H9 (cell line): ENCODE measurements around the gene HOXB8. TPM values are rescaled to one million over a fixed set of nuclear protein-coding genes. Genes with fewer than 3 reads are reported as not detected.

ENCODE experiments used
- DNase-seq: peaks from one replicate; pipeline ENCODE4 v3.0.0-alpha.2; 2017
- H2AFZ ChIP-seq: one replicate; pipeline ENCODE4 v1.6.1; 2013; ENCODE audit warnings: mild to moderate bottlenecking, low read length, control low read depth, moderate library complexity
- H2AK5ac ChIP-seq: 2 replicates; pipeline ENCODE4 v1.6.1; 2013; ENCODE audit warnings: low read length, control low read depth, mixed read lengths; ENCODE audit not compliant: insufficient read length
- H2BK120ac ChIP-seq: one replicate; pipeline ENCODE4 v1.6.1; 2013; ENCODE audit warnings: low read depth, mild to moderate bottlenecking, low read length, control low read depth, inconsistent platforms; ENCODE audit not compliant: poor library complexity, severe bottlenecking
- H2BK12ac ChIP-seq: 2 replicates; pipeline ENCODE4 v1.6.1; 2013; ENCODE audit warnings: low read length, control low read depth, mixed read lengths, low read depth; ENCODE audit not compliant: insufficient read length
- H2BK15ac ChIP-seq: 2 replicates; pipeline ENCODE4 v1.6.1; 2013; ENCODE audit warnings: low read depth, low read length, control low read depth
- H2BK20ac ChIP-seq: one replicate; pipeline ENCODE4 v1.6.1; 2013; ENCODE audit warnings: low read depth, mild to moderate bottlenecking, low read length, control low read depth, inconsistent platforms; ENCODE audit not compliant: poor library complexity, severe bottlenecking
- H2BK5ac ChIP-seq: 2 replicates; pipeline ENCODE4 v1.6.1; 2013; ENCODE audit warnings: low read length, control low read depth, mixed read lengths; ENCODE audit not compliant: insufficient read length
- H3K14ac ChIP-seq: 2 replicates; pipeline ENCODE4 v1.6.1; 2013; ENCODE audit warnings: low read length, control low read depth; ENCODE audit not compliant: insufficient read depth
- H3K18ac ChIP-seq: 2 replicates; pipeline ENCODE4 v1.6.1; 2013; ENCODE audit warnings: low read depth, mild to moderate bottlenecking, mixed read lengths, low read length, control low read depth; ENCODE audit not compliant: insufficient read length
- H3K23ac ChIP-seq: 2 replicates; pipeline ENCODE4 v1.6.1; 2013; ENCODE audit warnings: low read length, control low read depth, mixed read lengths, low read depth; ENCODE audit not compliant: insufficient read length
- H3K23me2 ChIP-seq: 2 replicates; pipeline ENCODE4 v1.6.1; 2013; ENCODE audit warnings: low read depth, mild to moderate bottlenecking, mixed read lengths, low read length, control low read depth; ENCODE audit not compliant: insufficient read length, poor library complexity, severe bottlenecking
- H3K27ac ChIP-seq: 2 replicates; pipeline ENCODE4 v1.5.1; 2013; ENCODE audit warnings: low read length, control low read depth, mixed read lengths, low read depth; ENCODE audit not compliant: insufficient read length
- H3K27me3 ChIP-seq: 2 replicates; pipeline ENCODE4 v1.6.1; 2013; ENCODE audit warnings: low read length, control low read depth, inconsistent platforms; ENCODE audit not compliant: insufficient read depth
- H3K4ac ChIP-seq: 2 replicates; pipeline ENCODE4 v1.6.1; 2013; ENCODE audit warnings: low read depth, mild to moderate bottlenecking, control low read depth, inconsistent platforms, low read length, moderate library complexity
- H3K4me1 ChIP-seq: 2 replicates; pipeline ENCODE4 v1.6.1; 2013; ENCODE audit warnings: low read length, control low read depth, inconsistent platforms; ENCODE audit not compliant: insufficient read depth
- H3K4me2 ChIP-seq: 2 replicates; pipeline ENCODE4 v1.6.1; 2013; ENCODE audit warnings: low read length, control low read depth, mixed read lengths; ENCODE audit not compliant: insufficient read length, insufficient read depth
- H3K56ac ChIP-seq: 2 replicates; pipeline ENCODE4 v1.6.1; 2013; ENCODE audit warnings: low read depth, mild to moderate bottlenecking, mixed read lengths, low read length, control low read depth; ENCODE audit not compliant: insufficient read length
- H3K79me1 ChIP-seq: 2 replicates; pipeline ENCODE4 v1.6.1; 2013; ENCODE audit warnings: low read depth, mild to moderate bottlenecking, moderate library complexity, low read length, control low read depth, inconsistent platforms; ENCODE audit not compliant: insufficient read depth, poor library complexity, severe bottlenecking
- H3K79me2 ChIP-seq: 2 replicates; pipeline ENCODE4 v1.6.1; 2013; ENCODE audit warnings: low read length, control low read depth, inconsistent platforms; ENCODE audit not compliant: insufficient read depth
- H3K9ac ChIP-seq: 2 replicates; pipeline ENCODE4 v1.6.1; 2013; ENCODE audit warnings: low read length, control low read depth, mixed read lengths; ENCODE audit not compliant: insufficient read length; ENCODE audit errors: extremely low read depth
- H3K9me3 ChIP-seq: one replicate; pipeline ENCODE4 v1.6.1; 2013; ENCODE audit warnings: low read depth, low read length, inconsistent platforms; ENCODE audit not compliant: control insufficient read depth
- H3T11ph ChIP-seq: one replicate; pipeline ENCODE4 v1.6.1; 2013; ENCODE audit warnings: mild to moderate bottlenecking, low read length, control low read depth, inconsistent platforms
- H4K20me1 ChIP-seq: one replicate; pipeline ENCODE4 v1.6.1; 2013; ENCODE audit not compliant: control insufficient read depth, insufficient read length, insufficient read depth
- H4K5ac ChIP-seq: 2 replicates; pipeline ENCODE4 v1.6.1; 2013; ENCODE audit warnings: low read depth, mild to moderate bottlenecking, mixed read lengths, low read length, control low read depth; ENCODE audit not compliant: insufficient read length
- H4K8ac ChIP-seq: replicated peaks from 2 replicates; pipeline ENCODE4 v1.6.1; 2013; ENCODE audit warnings: low read length, control low read depth, mixed read lengths, low read depth; ENCODE audit not compliant: insufficient read length
- H4K91ac ChIP-seq: 2 replicates; pipeline ENCODE4 v1.6.1; 2013; ENCODE audit warnings: low read depth, mild to moderate bottlenecking, moderate library complexity, mixed read lengths, low read length, control low read depth; ENCODE audit not compliant: insufficient read length
- H3K27ac Mint-ChIP-seq, 3 experiments: 2 replicates in 2 of 3; 3 replicates in 1 of 3; pipeline ENCODE4 v1.8.0; 2020 to 2021; ENCODE audit warnings: mixed read lengths in 3 of 3, mild to moderate bottlenecking in 1 of 3, moderate library complexity in 1 of 3
- H3K27me3 Mint-ChIP-seq: 2 replicates; pipeline ENCODE4 v1.8.0; 2021; ENCODE audit warnings: low read depth, mild to moderate bottlenecking, moderate library complexity, mixed read lengths
- H3K36me3 Mint-ChIP-seq, 3 experiments: 2 replicates in 2 of 3; 3 replicates in 1 of 3; pipeline ENCODE4 v1.8.0; 2020 to 2021; ENCODE audit warnings: low read depth in 3 of 3, mixed read lengths in 3 of 3; ENCODE audit not compliant: insufficient read depth in 1 of 3
- H3K4me1 Mint-ChIP-seq, 2 experiments: 2 replicates each; pipeline ENCODE4 v1.8.0; 2020; ENCODE audit warnings: mixed read lengths in 2 of 2
- H3K4me3 Mint-ChIP-seq, 2 experiments: 2 replicates in 1 of 2; 3 replicates in 1 of 2; pipeline ENCODE4 v1.8.0; 2020 to 2021; ENCODE audit warnings: mild to moderate bottlenecking in 2 of 2, mixed read lengths in 2 of 2, moderate library complexity in 1 of 2
- H3K9me3 Mint-ChIP-seq, 2 experiments: 2 replicates in 1 of 2; 3 replicates in 1 of 2; pipeline ENCODE4 v1.8.0; 2020; ENCODE audit warnings: mild to moderate bottlenecking in 2 of 2, mixed read lengths in 2 of 2, moderate library complexity in 1 of 2
- CTCF ChIP-seq: fragments of 200-600 bp; sonication (generic); conservative IDR thresholded peaks from 3 replicates; pipeline ENCODE4 v1.8.0; 2021; ENCODE audit warnings: antibody characterized with exemption, mild to moderate bottlenecking
- WGBS: extraction: QIAGEN DNeasy Blood & Tissue Kit; methylation state at CpG from one replicate; pipeline ENCODE4 v1.1.7; 2013; ENCODE audit warnings: missing lambda C conversion rate, low lambda C conversion rate, mixed read lengths; ENCODE audit not compliant: insufficient read length; ENCODE audit errors: extremely low coverage; 5-methylcytosine and 5-hydroxymethylcytosine counted together
- total RNA-seq: library from RNA; stranded (reverse); gene quantifications from 2 replicates; pipeline ENCODE4 v1.2.1, GENCODE V29; 2021

Gene HOXB8
- total RNA-seq, 1 experiment from 2014 or later: not detected

- no peak overlapping the region for H3K14ac ChIP-seq
- WGBS: no CpG with 5 or more reads among the region's 4 CpGs
- no peak overlapping the region for H3K23ac ChIP-seq
- no peaks in the 10 kb centered on the region for H4K20me1 ChIP-seq
- no peaks in the 10 kb centered on the region for H3K4me1 ChIP-seq
- H4K91ac ChIP-seq: no peak overlapping the region
- no peak overlapping the region for H2BK15ac ChIP-seq
- H3K4ac ChIP-seq: no peak overlapping the region
- H3T11ph ChIP-seq: no peak overlapping the region
- H2BK20ac ChIP-seq: no peak overlapping the region
- no peak overlapping the region for H3K56ac ChIP-seq
- H3K18ac ChIP-seq: no peak overlapping the region
- H2AFZ ChIP-seq: no peak overlapping the region
- H4K5ac ChIP-seq: no peak overlapping the region
- no peaks in the 10 kb centered on the region for H3K36me3 Mint-ChIP-seq
- H3K27ac ChIP-seq: no peak overlapping the region
- no peak overlapping the region for H3K4me2 ChIP-seq
- DNase-seq: no peak
- no peaks in the 10 kb centered on the region for H3K79me2 ChIP-seq
- H2BK5ac ChIP-seq: no peak overlapping the region
- no peaks in the 10 kb centered on the region for H3K9me3 ChIP-seq
- peaks cover 100% of the 10 kb centered on the region for H3K27me3 Mint-ChIP-seq
- peaks cover 0 to 15% of the 10 kb centered on the region in 2 experiments; a peak in 4 of 5 replicates for H3K9me3 Mint-ChIP-seq
- H3K23me2 ChIP-seq: no peaks in the 10 kb centered on the region
- H3K4me3 Mint-ChIP-seq: no peak overlapping the region; a peak in 1 of 5 replicates
- no peak overlapping the region for H2BK12ac ChIP-seq
- no peak overlapping the region for H4K8ac ChIP-seq
- no peak overlapping the region for H3K27ac Mint-ChIP-seq
- no peaks in the 10 kb centered on the region for H3K79me1 ChIP-seq
- peaks cover 8 to 18% of the 10 kb centered on the region in 2 experiments; a peak in 3 of 4 replicates for H3K4me1 Mint-ChIP-seq
- TF ChIP-seq CTCF: no peak
- H2BK120ac ChIP-seq: no peak overlapping the region
- H2AK5ac ChIP-seq: no peak overlapping the region
- H3K27me3 ChIP-seq: peaks cover 100% of the 10 kb centered on the region
- H3K9ac ChIP-seq: no peak overlapping the region
Observed at GRCh38 chr17:48601207-48601538, 13.9 kb downstream of the HOXB8 start.
